ENCODE data around the gene CCDC14. TPM values are rescaled to one million over a fixed set of nuclear protein-coding genes. Genes with fewer than 3 reads are reported as not detected.

Gene CCDC14
- polyA plus RNA-seq, 1 donor from 2014 or later = 266 TPM

DNA sequence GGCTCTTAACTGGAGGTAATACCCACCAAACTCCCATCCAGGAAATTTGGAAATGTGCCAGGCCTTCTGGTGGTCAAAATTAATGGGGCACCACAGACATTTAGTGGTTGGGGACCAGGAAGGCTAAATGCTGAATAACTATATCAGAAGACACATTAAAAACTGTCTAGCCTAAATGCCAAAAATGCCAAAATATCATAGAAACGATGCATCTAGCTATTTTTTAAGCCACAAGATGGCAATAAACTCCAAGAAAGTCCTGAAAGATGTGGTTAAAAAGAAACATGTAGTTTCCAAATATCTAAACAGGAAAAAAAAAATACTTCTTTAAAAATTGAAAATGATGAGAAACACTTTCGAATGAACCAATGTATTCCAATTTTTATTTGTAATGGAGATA, 19.9 kb downstream of the CCDC14 start:
- H3K27ac ChIP-seq (ENCODE audit: low read length) = no peak overlapping the region
- H3K9me3 ChIP-seq (ENCODE audit: low read length) = no peaks in the 10 kb centered on the region
- H3K4me2 ChIP-seq (ENCODE audit: low read length) = no peak overlapping the region
- TF ChIP-seq EP300 (conservative IDR thresholded peaks at IDR 0.05; ENCODE audit: poor library complexity, severe bottlenecking) = no peak
- no peak for TF ChIP-seq REST (IDR thresholded peaks at IDR 0.05; ENCODE audit: borderline replicate concordance)
- no peak for TF ChIP-seq TAF1 (IDR thresholded peaks at IDR 0.05; ENCODE audit: low read depth)
- peak; percentile 37 for TF ChIP-seq RAD21 (conservative IDR thresholded peaks at IDR 0.05)
- no peak for TF ChIP-seq POLR2AphosphoS5 (IDR thresholded peaks at IDR 0.05)
- TF ChIP-seq EZH2 (IDR thresholded peaks at IDR 0.05; ENCODE audit: borderline replicate concordance, insufficient read depth, low read length, poor library complexity, severe bottlenecking) = no peak
- TF ChIP-seq CTCF (IDR thresholded peaks at IDR 0.05; ENCODE audit: poor library complexity, severe bottlenecking) = no peak
- TF ChIP-seq SMC3 (conservative IDR thresholded peaks at IDR 0.05; ENCODE audit: poor library complexity) = peak; percentile 14
- no peak for TF ChIP-seq MXI1 (conservative IDR thresholded peaks at IDR 0.05; ENCODE audit: poor library complexity, severe bottlenecking)
- H4K20me1 ChIP-seq (ENCODE audit: insufficient read depth) = no peaks in the 10 kb centered on the region
- no peaks in the 10 kb centered on the region for H3F3A ChIP-seq (ENCODE audit: insufficient read depth, low read length, poor library complexity, severe bottlenecking)
- H3K9me2 ChIP-seq (ENCODE audit: insufficient read depth, low read length) = no peaks in the 10 kb centered on the region
- no peak overlapping the region for H3K9ac ChIP-seq (ENCODE audit: low read length)
- no peaks in the 10 kb centered on the region for H3K79me2 ChIP-seq (replicated peaks; ENCODE audit: insufficient read depth, low read length)
- H3K4me3 ChIP-seq (ENCODE audit: low read length) = no peak overlapping the region
- no peak overlapping the region for H2AFZ ChIP-seq (ENCODE audit: low read depth, low read length)
- H3K27me3 ChIP-seq (ENCODE audit: insufficient read depth, low read depth, low read length) = no peaks in the 10 kb centered on the region
- H3K36me3 ChIP-seq (ENCODE audit: insufficient read depth, low read length) = peaks cover 14% of the 10 kb centered on the region

DNA sequence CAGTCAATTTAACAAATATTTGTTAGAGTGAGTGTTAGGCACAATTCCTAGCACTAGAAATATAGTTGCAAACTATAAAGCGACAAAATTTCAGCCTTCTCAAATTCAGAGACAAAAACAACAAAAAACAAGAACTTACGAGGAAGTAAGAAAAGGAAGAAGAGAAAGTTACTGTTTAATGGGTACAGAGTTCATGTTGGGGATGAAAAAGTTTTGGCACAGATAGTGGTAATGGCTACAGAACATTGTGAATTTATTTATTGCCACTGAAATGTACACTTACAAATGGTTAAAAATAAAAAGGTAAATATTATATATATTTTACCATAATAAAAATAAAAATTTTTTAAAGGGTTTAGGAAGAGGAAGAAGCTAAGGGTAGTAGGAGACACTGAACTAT, 21.3 kb downstream of the CCDC14 start:
- H2AFZ ChIP-seq (ENCODE audit: low read depth, low read length) = no peak overlapping the region
- no peak overlapping the region for H3K27ac ChIP-seq (ENCODE audit: low read length)
- H3F3A ChIP-seq (ENCODE audit: insufficient read depth, low read length, poor library complexity, severe bottlenecking) = no peaks in the 10 kb centered on the region
- no peaks in the 10 kb centered on the region for H3K9me3 ChIP-seq (ENCODE audit: low read length)
- no peaks in the 10 kb centered on the region for H3K9me2 ChIP-seq (ENCODE audit: insufficient read depth, low read length)
- H3K9ac ChIP-seq (ENCODE audit: low read length) = no peak overlapping the region
- H3K4me3 ChIP-seq (ENCODE audit: low read length) = no peak overlapping the region
- H3K79me2 ChIP-seq (replicated peaks; ENCODE audit: insufficient read depth, low read length) = no peaks in the 10 kb centered on the region
- TF ChIP-seq RAD21 (conservative IDR thresholded peaks at IDR 0.05) (no peak), EZH2 (IDR thresholded peaks at IDR 0.05; ENCODE audit: borderline replicate concordance, insufficient read depth, low read length, poor library complexity, severe bottlenecking) (no peak), TAF1 (IDR thresholded peaks at IDR 0.05; ENCODE audit: low read depth) (no peak), EP300 (conservative IDR thresholded peaks at IDR 0.05; ENCODE audit: poor library complexity, severe bottlenecking) (no peak), REST (IDR thresholded peaks at IDR 0.05; ENCODE audit: borderline replicate concordance) (no peak), CTCF (IDR thresholded peaks at IDR 0.05; ENCODE audit: poor library complexity, severe bottlenecking) (no peak), SMC3 (conservative IDR thresholded peaks at IDR 0.05; ENCODE audit: poor library complexity) (no peak), POLR2AphosphoS5 (IDR thresholded peaks at IDR 0.05) (no peak), MXI1 (conservative IDR thresholded peaks at IDR 0.05; ENCODE audit: poor library complexity, severe bottlenecking) (no peak)
- H3K4me2 ChIP-seq (ENCODE audit: low read length) = no peak overlapping the region
- H4K20me1 ChIP-seq (ENCODE audit: insufficient read depth) = no peaks in the 10 kb centered on the region
- H3K36me3 ChIP-seq (ENCODE audit: insufficient read depth, low read length) = peaks cover 13% of the 10 kb centered on the region
- no peaks in the 10 kb centered on the region for H3K27me3 ChIP-seq (ENCODE audit: insufficient read depth, low read depth, low read length)
